Measurements from ENCODE around the gene SIK2. TPM values are rescaled to one million over a fixed set of nuclear protein-coding genes. Genes with fewer than 3 reads are reported as not detected.

Gene SIK2
- total and polyA plus RNA-seq, 2 donors (not counting 1 experiment from before 2014, with no cell fraction given): 4.9 to 21.8 TPM

DNA sequence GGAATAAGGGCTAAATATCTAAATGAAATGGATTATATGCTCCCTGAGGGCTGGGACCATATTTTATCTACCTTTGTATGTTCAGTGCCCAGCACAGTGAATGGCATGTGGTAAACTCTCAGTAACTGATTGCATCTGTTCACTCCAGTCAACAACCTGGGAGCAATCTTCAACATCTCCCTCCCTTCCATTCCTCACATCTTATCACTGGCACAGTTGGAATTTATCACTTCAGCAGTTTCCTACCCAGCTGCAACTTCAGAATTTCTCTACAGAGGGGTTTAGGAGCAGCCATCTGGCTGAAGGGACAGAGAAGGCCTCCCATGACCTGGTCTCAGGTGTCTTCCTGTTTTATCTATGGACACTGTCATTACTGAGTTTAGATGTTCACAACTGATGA, 9.8 kb upstream of the SIK2 start:
- Histone ChIP-seq H3K27me3 (replicated peaks in 1 of 4; ENCODE audit: control extremely low read depth in 1 of 4, control insufficient read depth in 3 of 4, insufficient read depth in 4 of 4, low read length in 3 of 4) (no peaks in the 10 kb centered on the region), H3K27ac (ENCODE audit: low read length in 2 of 2) (no peak overlapping the region), H3K9ac (ENCODE audit: low read length) (no peak overlapping the region), H3K36me3 (replicated peaks in 1 of 2; ENCODE audit: control extremely low read depth in 1 of 2, control insufficient read depth in 1 of 2, extremely low read depth in 1 of 2, insufficient read depth in 2 of 2, low read length in 1 of 2) (no peaks in the 10 kb centered on the region), H2AFZ (ENCODE audit: insufficient read depth, low read depth, low read length, poor library complexity, severe bottlenecking) (no peak overlapping the region), H3K9me3 (ENCODE audit: control extremely low read depth in 1 of 3, control insufficient read depth in 2 of 3, insufficient read depth in 1 of 3, low read length in 2 of 3) (no peaks in the 10 kb centered on the region), H3K79me2 (ENCODE audit: control insufficient read depth, insufficient read depth, low read length) (no peaks in the 10 kb centered on the region), H3K4me1 (ENCODE audit: control insufficient read depth in 2 of 2, insufficient read depth in 2 of 2, low read length in 2 of 2) (peaks cover 0 to 4% of the 10 kb centered on the region in 2 donors), H4K20me1 (ENCODE audit: control insufficient read depth, insufficient read depth, low read length, poor library complexity, severe bottlenecking) (no peaks in the 10 kb centered on the region), H3K4me3 (ENCODE audit: control extremely low read depth in 1 of 5, extremely low read depth in 1 of 5, insufficient read depth in 1 of 5, low read depth in 2 of 5, low read length in 4 of 5) (no peak overlapping the region), H3K4me2 (replicated peaks; ENCODE audit: low read depth, low read length, poor library complexity, severe bottlenecking) (no peak overlapping the region)
- intact Hi-C loops (cut with micrococcal nuclease): no loop called here
- CTCF ChIA-PET: interaction anchor here (1.3 kb wide), 2 partner anchors 185 to 187 kb away, joined by 5 to 7 read pairs; no protein-coding TSS in a partner anchor
- Mint-ChIP-seq H3K27me3 (no peaks in the 10 kb centered on the region), H3K4me1 (peaks cover 8% of the 10 kb centered on the region), H3K27ac (no peak overlapping the region), H3K9me3 (ENCODE audit: insufficient read depth) (no peaks in the 10 kb centered on the region), H3K4me3 (no peak overlapping the region)
- no peak for ATAC-seq (ENCODE audit: low read depth)
- POLR2A ChIA-PET: no interaction called here
- TF ChIP-seq, protein P1, sequence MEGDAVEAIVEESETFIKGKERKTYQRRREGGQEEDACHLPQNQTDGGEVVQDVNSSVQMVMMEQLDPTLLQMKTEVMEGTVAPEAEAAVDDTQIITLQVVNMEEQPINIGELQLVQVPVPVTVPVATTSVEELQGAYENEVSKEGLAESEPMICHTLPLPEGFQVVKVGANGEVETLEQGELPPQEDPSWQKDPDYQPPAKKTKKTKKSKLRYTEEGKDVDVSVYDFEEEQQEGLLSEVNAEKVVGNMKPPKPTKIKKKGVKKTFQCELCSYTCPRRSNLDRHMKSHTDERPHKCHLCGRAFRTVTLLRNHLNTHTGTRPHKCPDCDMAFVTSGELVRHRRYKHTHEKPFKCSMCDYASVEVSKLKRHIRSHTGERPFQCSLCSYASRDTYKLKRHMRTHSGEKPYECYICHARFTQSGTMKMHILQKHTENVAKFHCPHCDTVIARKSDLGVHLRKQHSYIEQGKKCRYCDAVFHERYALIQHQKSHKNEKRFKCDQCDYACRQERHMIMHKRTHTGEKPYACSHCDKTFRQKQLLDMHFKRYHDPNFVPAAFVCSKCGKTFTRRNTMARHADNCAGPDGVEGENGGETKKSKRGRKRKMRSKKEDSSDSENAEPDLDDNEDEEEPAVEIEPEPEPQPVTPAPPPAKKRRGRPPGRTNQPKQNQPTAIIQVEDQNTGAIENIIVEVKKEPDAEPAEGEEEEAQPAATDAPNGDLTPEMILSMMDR (IDR thresholded peaks at IDR 0.05): no peak
- no peak for TF ChIP-seq EZH2 (IDR thresholded peaks at IDR 0.05; ENCODE audit: borderline replicate concordance, insufficient read depth, low read depth, low read length, poor library complexity, severe bottlenecking)
- DNase-seq: no peak

- no peak overlapping the region for H3K4me3 Mint-ChIP-seq
These were observed 5.9 kb upstream of the SIK2 start for GRCh38 chr11:111596319-111596718.

More at GRCh38 chr11:111596319-111596718, 5.9 kb upstream of the SIK2 start:
- Mint-ChIP-seq H3K27me3 (no peaks in the 10 kb centered on the region), H3K27ac (no peak overlapping the region), H3K4me1 (peaks cover 8% of the 10 kb centered on the region), H3K9me3 (ENCODE audit: insufficient read depth) (no peaks in the 10 kb centered on the region)
- POLR2A ChIA-PET: no interaction called here
- intact Hi-C loops (cut with micrococcal nuclease): no loop called here
- no peaks in the 10 kb centered on the region for H3K27me3 ChIP-seq (replicated peaks in 1 of 4; ENCODE audit: control extremely low read depth in 1 of 4, control insufficient read depth in 3 of 4, insufficient read depth in 4 of 4, low read length in 3 of 4)
- no peaks in the 10 kb centered on the region for H4K20me1 ChIP-seq (ENCODE audit: control insufficient read depth, insufficient read depth, low read length, poor library complexity, severe bottlenecking)
- H3K27ac ChIP-seq (ENCODE audit: low read length in 2 of 2): no peak overlapping the region
- no peaks in the 10 kb centered on the region for H3K36me3 ChIP-seq (replicated peaks in 1 of 2; ENCODE audit: control extremely low read depth in 1 of 2, control insufficient read depth in 1 of 2, extremely low read depth in 1 of 2, insufficient read depth in 2 of 2, low read length in 1 of 2)
- no peak overlapping the region for H3K4me3 ChIP-seq (ENCODE audit: control extremely low read depth in 1 of 5, extremely low read depth in 1 of 5, insufficient read depth in 1 of 5, low read depth in 2 of 5, low read length in 4 of 5)
- CTCF ChIA-PET: no interaction called here
- no peak overlapping the region for H3K4me2 ChIP-seq (replicated peaks; ENCODE audit: low read depth, low read length, poor library complexity, severe bottlenecking)
- WGBS (ENCODE audit: insufficient coverage): no CpG with 5 or more reads among the region's 1 CpG
- no peaks in the 10 kb centered on the region for H3K79me2 ChIP-seq (ENCODE audit: control insufficient read depth, insufficient read depth, low read length)
- H3K9me3 ChIP-seq (ENCODE audit: control extremely low read depth in 1 of 3, control insufficient read depth in 2 of 3, insufficient read depth in 1 of 3, low read length in 2 of 3): no peaks in the 10 kb centered on the region
- no peak for TF ChIP-seq EZH2 (IDR thresholded peaks at IDR 0.05; ENCODE audit: borderline replicate concordance, insufficient read depth, low read depth, low read length, poor library complexity, severe bottlenecking)
- TF ChIP-seq, protein P1 (IDR thresholded peaks at IDR 0.05): no peak
- H3K9ac ChIP-seq (ENCODE audit: low read length): no peak overlapping the region
- no peak for DNase-seq
- peaks cover under 1 to 4% of the 10 kb centered on the region in 2 donors for H3K4me1 ChIP-seq (ENCODE audit: control insufficient read depth in 2 of 2, insufficient read depth in 2 of 2, low read length in 2 of 2)
- ATAC-seq (ENCODE audit: low read depth): no peak
- no peak overlapping the region for H2AFZ ChIP-seq (ENCODE audit: insufficient read depth, low read depth, low read length, poor library complexity, severe bottlenecking)
